Peyer's patch (tissue), 4 donors: ENCODE measurements around the gene BOLA1. TPM values are rescaled to one million over a fixed set of nuclear protein-coding genes. Genes with fewer than 3 reads are reported as not detected.
A peak's percentile ranks its signal among the peaks of the same experiment; 100 is the strongest.
"Not testable (repeated sequence)": the region's sequence is repeated elsewhere in the genome, so short reads cannot be mapped to it uniquely, and the experiment has no call there.

Experiments used
- DNase-seq, 3 donors: peaks; one replicate each; pipeline ENCODE4 v3.0.0-alpha.2; 2017 to 2019
- H3K27ac ChIP-seq, 4 donors: fragments of 200-600 bp; sonication (generic); one replicate each; pipeline ENCODE4 v1.5.1; 2016 to 2019
- H3K27me3 ChIP-seq, 2 donors: fragments of 200-600 bp; sonication (generic); one replicate each; pipeline ENCODE4 v1.5.1; 2019
- H3K36me3 ChIP-seq, 3 donors: fragments of 200-600 bp; sonication (generic); one replicate each; pipeline ENCODE4 v1.5.1; 2016 to 2019
- H3K4me1 ChIP-seq, 4 donors: fragments of 200-600 bp; sonication (generic); one replicate each; pipeline ENCODE4 v1.5.1; 2016 to 2019
- H3K4me3 ChIP-seq, 4 donors: fragments of 200-600 bp; sonication (generic); 1 replicate in 3 of 4; 2 replicates in 1 of 4; pipeline ENCODE4 v1.5.1; 2016 to 2019; ENCODE audit warnings: mild to moderate bottlenecking in 1 of 4
- H3K9me3 ChIP-seq, 4 donors: fragments of 200-600 bp; sonication (generic); one replicate each; pipeline ENCODE4 v1.5.1; 2016 to 2019; ENCODE audit warnings: mild to moderate bottlenecking in 1 of 4
- CTCF ChIP-seq, 6 experiments: fragments of 450-650 bp in 4 of 6; fragments of 200-600 bp in 2 of 6; sonication (generic) in 1 of 6; IDR thresholded peaks; one replicate each; pipeline ENCODE4 v1.5.1; 2017 to 2019; ENCODE audit warnings: antibody characterized with exemption in 6 of 6, mild to moderate bottlenecking in 3 of 6, moderate library complexity in 1 of 6
- POLR2A ChIP-seq, 2 donors: fragments of 450-650 bp; IDR thresholded peaks; one replicate each; pipeline ENCODE4 v1.5.1; 2017; ENCODE audit warnings: antibody characterized with exemption in 2 of 2, mild to moderate bottlenecking in 2 of 2, moderate library complexity in 2 of 2
- total RNA-seq, 4 donors: library from RNA; depleted of rRNA; stranded (reverse); fragments of >200 nt; gene quantifications; one replicate each; pipeline ENCODE4 v1.1.0, GENCODE V29; 2016

BOLA1 gene
- total RNA-seq, 4 donors from 2014 or later, result 9.1 to 37.8 (median 22.1) TPM

- no peaks in the 10 kb centered on the region for H3K9me3 ChIP-seq
- TF ChIP-seq CTCF (IDR thresholded peaks at IDR 0.05) (peak in 3 of 6 experiments; percentile 8 to 18 (median 17)), POLR2A (IDR thresholded peaks at IDR 0.05) (peak; percentile 63 to 66)
Measured at GRCh38 chr1:149885339-149886120, 13.8 kb upstream of the BOLA1 start.

GRCh38 chr1:149886121-149886395 is 13.3 kb upstream of the BOLA1 start:
- DNase-seq, result peak in 1 of 3 donors; percentile 64
- not testable (repeated sequence) for H3K27me3 ChIP-seq, H3K9me3 ChIP-seq, H3K4me1 ChIP-seq, H3K36me3 ChIP-seq
- Histone ChIP-seq H3K4me3 (peak overlapping the region; percentile 61 to 73 (median 70)), H3K27ac (peak overlapping the region; percentile 97 to 100 (median 98))

More at GRCh38 chr1:149885339-149886120, 13.8 kb upstream of the BOLA1 start:
- peak overlapping the region; percentile 61 to 73 (median 70) for H3K4me3 ChIP-seq
- H3K27me3 ChIP-seq, result no peaks in the 10 kb centered on the region
- H3K36me3 ChIP-seq, result no peaks in the 10 kb centered on the region
- H3K4me1 ChIP-seq, result peaks cover 0 to 10% (median 0%) of the 10 kb centered on the region in 4 donors
- peak; percentile 73 to 91 (median 83) for DNase-seq
- H3K27ac ChIP-seq, result peak overlapping the region; percentile 97 to 100 (median 98)

- DNase-seq, result peak; percentile 85 to 94 (median 87)
Measured at GRCh38 chr1:149886396-149887195, 12.8 kb upstream of the BOLA1 start.

GRCh38 chr1:149887196-149887455 is 12.2 kb upstream of the BOLA1 start:
- H3K9me3 ChIP-seq, DNase-seq, H3K36me3 ChIP-seq, H3K4me1 ChIP-seq, H3K27me3 ChIP-seq: not testable (repeated sequence)
- Histone ChIP-seq H3K27ac (peak overlapping the region; percentile 97 to 100 (median 98)), H3K4me3 (peak overlapping the region; percentile 61 to 78 (median 71))

More at GRCh38 chr1:149886396-149887195, 12.8 kb upstream of the BOLA1 start:
- peak overlapping the region; percentile 61 to 78 (median 72) for H3K4me3 ChIP-seq
- H3K27ac ChIP-seq, result peak overlapping the region; percentile 97 to 100 (median 98)
- peaks cover 0 to 10% (median 0%) of the 10 kb centered on the region in 4 donors for H3K4me1 ChIP-seq
- TF ChIP-seq CTCF (IDR thresholded peaks at IDR 0.05), result peak in 2 of 6 experiments; percentile 20 to 26
- TF ChIP-seq POLR2A (IDR thresholded peaks at IDR 0.05), result peak; percentile 100
- H3K9me3 ChIP-seq, result no peaks in the 10 kb centered on the region
- no peaks in the 10 kb centered on the region for H3K36me3 ChIP-seq
- no peaks in the 10 kb centered on the region for H3K27me3 ChIP-seq

- H3K27ac ChIP-seq, result peak overlapping the region; percentile 97 to 100 (median 98)
- no peaks in the 10 kb centered on the region for H3K9me3 ChIP-seq
- peak overlapping the region; percentile 61 to 78 (median 71) for H3K4me3 ChIP-seq
- TF ChIP-seq CTCF (IDR thresholded peaks at IDR 0.05) (peak in 3 of 6 experiments; percentile 31 to 42 (median 34)), POLR2A (IDR thresholded peaks at IDR 0.05) (peak; percentile 87 to 92)
- H3K4me1 ChIP-seq, result peaks cover 0 to 10% (median 0%) of the 10 kb centered on the region in 4 donors
- no peaks in the 10 kb centered on the region for H3K27me3 ChIP-seq
- DNase-seq, result peak; percentile 81 to 93 (median 86)
- no peaks in the 10 kb centered on the region for H3K36me3 ChIP-seq
Measured at GRCh38 chr1:149887456-149888246, 11.7 kb upstream of the BOLA1 start.

GRCh38 chr1:149888247-149888998 is 10.9 kb upstream of the BOLA1 start:
- H3K36me3 ChIP-seq, result no peaks in the 10 kb centered on the region
- DNase-seq, result peak; percentile 58 to 90 (median 85)
- H3K9me3 ChIP-seq, result no peaks in the 10 kb centered on the region
- H3K4me1 ChIP-seq, result peaks cover 0 to 10% (median 0%) of the 10 kb centered on the region in 4 donors
- H3K4me3 ChIP-seq, result peak overlapping the region; percentile 61 to 78 (median 71)
- TF ChIP-seq CTCF (IDR thresholded peaks at IDR 0.05) (peak; percentile 22 to 63 (median 52)), POLR2A (IDR thresholded peaks at IDR 0.05) (no peak)
- no peaks in the 10 kb centered on the region for H3K27me3 ChIP-seq
- H3K27ac ChIP-seq, result peak overlapping the region; percentile 97 to 100 (median 98)
